Mesothelial cell of epicardium (in vitro differentiated cells): ENCODE results near the gene LRRC45. TPM values are rescaled to one million over a fixed set of nuclear protein-coding genes. Genes with fewer than 3 reads are reported as not detected.

Experiments
- DNase-seq, 2 experiments: peaks; one replicate each; pipeline ENCODE4 v3.0.0; 2021; ENCODE audit warnings: low spot score in 2 of 2; ENCODE audit not compliant: unreplicated experiment in 2 of 2
- H3K27ac Mint-ChIP-seq: 2 replicates; pipeline ENCODE4 v1.8.0; 2021; ENCODE audit warnings: mixed read lengths
- H3K27me3 Mint-ChIP-seq: 2 replicates; pipeline ENCODE4 v1.8.0; 2021; ENCODE audit warnings: low read depth, mixed read lengths
- H3K36me3 Mint-ChIP-seq: 2 replicates; pipeline ENCODE4 v1.8.0; 2021; ENCODE audit warnings: mixed read lengths
- H3K4me1 Mint-ChIP-seq: 2 replicates; pipeline ENCODE4 v1.8.0; 2021; ENCODE audit warnings: mixed read lengths
- H3K4me3 Mint-ChIP-seq: 2 replicates; pipeline ENCODE4 v1.8.0; 2021; ENCODE audit warnings: mild to moderate bottlenecking, moderate library complexity, mixed read lengths
- H3K9me3 Mint-ChIP-seq: 2 replicates; pipeline ENCODE4 v1.8.0; 2021; ENCODE audit warnings: mixed read lengths
- total RNA-seq: library from RNA; stranded (reverse); gene quantifications from 3 replicates; pipeline ENCODE4 v1.2.1, GENCODE V29; 2021
- TF ChIP-seq, protein P1 (sequence below): fragments of 200-600 bp; sonication (generic); IDR thresholded peaks from one replicate; pipeline ENCODE4 v1.5.0; 2021; ENCODE audit warnings: antibody characterized with exemption; ENCODE audit not compliant: unreplicated experiment

LRRC45 gene
- total RNA-seq, 1 donor from 2014 or later, result 16.9 TPM

DNA sequence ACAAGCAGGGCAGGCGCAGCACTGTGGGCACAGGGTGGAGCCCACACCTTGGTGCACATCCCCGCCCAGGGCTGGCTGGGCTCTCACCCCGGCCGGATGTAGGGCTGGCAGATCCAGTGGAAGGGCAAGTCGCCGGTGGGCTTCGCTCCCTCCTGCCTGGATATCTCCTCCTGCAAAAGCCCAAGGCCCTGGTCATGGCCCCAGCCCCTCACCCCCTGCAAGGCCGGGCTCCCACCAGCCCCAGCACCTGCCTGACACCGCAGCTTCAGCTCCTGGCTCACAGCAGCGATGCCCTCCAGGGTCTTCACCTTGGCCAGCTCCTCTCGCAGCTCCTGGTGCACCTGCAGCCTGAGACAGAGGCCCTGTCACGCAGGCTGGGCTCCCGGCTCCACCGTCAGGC lies 37.5 kb downstream of the LRRC45 start:
- H3K4me3 Mint-ChIP-seq, result no peak overlapping the region
- no peak for DNase-seq
- TF ChIP-seq, protein P1, sequence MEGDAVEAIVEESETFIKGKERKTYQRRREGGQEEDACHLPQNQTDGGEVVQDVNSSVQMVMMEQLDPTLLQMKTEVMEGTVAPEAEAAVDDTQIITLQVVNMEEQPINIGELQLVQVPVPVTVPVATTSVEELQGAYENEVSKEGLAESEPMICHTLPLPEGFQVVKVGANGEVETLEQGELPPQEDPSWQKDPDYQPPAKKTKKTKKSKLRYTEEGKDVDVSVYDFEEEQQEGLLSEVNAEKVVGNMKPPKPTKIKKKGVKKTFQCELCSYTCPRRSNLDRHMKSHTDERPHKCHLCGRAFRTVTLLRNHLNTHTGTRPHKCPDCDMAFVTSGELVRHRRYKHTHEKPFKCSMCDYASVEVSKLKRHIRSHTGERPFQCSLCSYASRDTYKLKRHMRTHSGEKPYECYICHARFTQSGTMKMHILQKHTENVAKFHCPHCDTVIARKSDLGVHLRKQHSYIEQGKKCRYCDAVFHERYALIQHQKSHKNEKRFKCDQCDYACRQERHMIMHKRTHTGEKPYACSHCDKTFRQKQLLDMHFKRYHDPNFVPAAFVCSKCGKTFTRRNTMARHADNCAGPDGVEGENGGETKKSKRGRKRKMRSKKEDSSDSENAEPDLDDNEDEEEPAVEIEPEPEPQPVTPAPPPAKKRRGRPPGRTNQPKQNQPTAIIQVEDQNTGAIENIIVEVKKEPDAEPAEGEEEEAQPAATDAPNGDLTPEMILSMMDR, result no peak
- H3K27me3 Mint-ChIP-seq, result no peaks in the 10 kb centered on the region
- H3K9me3 Mint-ChIP-seq, result no peaks in the 10 kb centered on the region
- H3K27ac Mint-ChIP-seq, result no peak overlapping the region
- H3K4me1 Mint-ChIP-seq, result no peaks in the 10 kb centered on the region
- peaks cover 5% of the 10 kb centered on the region for H3K36me3 Mint-ChIP-seq

DNA sequence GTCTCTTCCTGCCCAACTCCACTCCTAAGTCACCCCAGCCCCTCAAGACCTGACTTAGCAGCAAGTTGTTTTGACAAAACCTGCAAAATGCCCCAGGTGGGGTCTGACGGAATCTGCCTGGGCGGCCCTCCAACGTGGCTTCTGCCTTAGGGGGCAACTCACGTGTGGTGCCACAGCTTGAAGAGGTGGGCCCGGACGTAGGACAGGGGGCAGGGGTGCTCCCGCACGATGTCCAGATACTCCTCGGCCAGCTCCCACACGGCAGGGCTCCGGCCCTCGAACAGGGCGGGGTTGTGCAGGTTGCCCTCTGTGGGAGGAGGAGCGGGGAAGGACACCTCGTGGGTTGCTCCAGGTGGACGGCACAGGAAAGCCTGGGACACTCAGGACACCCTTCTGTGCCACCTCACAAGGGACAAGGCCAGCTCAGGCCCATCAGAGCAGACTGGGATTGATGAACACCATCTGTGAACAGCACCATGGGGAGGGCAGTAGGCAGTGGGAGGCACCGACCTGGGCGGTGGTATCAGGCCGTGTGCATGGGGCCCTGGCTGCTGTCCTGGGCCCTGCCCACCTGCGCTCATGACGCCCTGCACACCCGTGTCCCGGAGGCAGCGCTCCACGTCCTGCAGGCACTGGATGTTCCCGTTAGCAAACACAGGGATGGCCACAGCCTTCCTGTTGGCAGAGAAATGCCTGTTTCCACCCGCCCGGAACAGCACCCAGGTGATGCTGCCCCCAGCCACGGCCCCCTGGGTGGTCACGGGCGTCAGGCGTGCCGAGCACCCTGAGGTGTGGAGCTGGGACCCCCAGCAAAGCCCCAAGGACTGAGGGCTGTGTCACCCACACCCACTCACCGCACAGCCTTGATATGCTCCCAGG lies 38.2 kb downstream of the LRRC45 start:
- Mint-ChIP-seq H3K27me3 (no peaks in the 10 kb centered on the region), H3K4me3 (no peak overlapping the region), H3K36me3 (peaks cover 5% of the 10 kb centered on the region), H3K9me3 (no peaks in the 10 kb centered on the region), H3K4me1 (no peaks in the 10 kb centered on the region), H3K27ac (no peak overlapping the region)
- TF ChIP-seq, protein P1, result no peak
- no peak for DNase-seq

DNA sequence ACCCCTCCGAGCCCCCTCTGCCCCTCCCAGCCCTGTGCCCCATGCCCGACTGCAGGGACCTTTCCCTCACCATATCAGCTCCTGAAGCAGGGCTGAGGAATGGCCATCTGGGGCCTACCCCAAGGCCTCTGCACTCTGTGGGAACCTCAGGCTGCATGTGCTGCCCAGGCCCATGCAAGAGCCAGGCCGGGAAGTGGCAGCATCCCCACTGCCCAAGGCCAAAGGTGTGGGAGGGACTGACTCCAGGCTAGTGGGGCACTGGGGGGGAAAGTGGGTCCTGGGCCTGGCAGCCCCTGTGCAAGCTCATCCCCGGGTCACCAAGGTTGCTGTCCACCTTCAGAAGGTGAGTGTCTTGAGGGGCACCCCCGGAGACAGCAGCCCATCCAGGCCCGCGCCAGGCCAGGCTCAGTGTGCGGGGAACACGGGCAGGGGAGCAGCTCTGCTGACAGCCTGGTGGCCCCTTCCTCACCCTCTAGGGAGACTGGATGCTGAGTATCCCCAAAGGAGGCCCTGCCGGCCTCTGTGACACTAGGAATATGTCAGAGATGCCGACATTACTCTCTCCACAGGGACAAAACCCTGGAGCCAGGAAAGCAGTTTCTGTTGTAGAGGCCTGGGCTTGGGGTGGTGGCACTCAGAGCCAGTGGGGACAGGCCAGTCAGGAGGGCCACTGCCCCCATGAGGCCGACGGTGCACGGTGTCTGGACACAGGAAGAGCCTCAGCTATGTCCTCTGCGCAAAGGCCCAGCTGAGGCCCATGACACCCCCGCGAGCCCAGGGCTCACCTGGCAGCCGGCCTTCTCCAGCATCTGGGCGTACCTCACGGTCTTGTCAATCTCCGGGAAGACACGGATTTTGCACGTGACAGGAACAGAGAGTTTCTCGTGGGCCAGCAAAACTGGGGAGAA lies 39.2 kb downstream of the LRRC45 start:
- Mint-ChIP-seq H3K4me3 (peak overlapping the region; percentile 8), H3K4me1 (no peaks in the 10 kb centered on the region), H3K27me3 (no peaks in the 10 kb centered on the region)

DNA sequence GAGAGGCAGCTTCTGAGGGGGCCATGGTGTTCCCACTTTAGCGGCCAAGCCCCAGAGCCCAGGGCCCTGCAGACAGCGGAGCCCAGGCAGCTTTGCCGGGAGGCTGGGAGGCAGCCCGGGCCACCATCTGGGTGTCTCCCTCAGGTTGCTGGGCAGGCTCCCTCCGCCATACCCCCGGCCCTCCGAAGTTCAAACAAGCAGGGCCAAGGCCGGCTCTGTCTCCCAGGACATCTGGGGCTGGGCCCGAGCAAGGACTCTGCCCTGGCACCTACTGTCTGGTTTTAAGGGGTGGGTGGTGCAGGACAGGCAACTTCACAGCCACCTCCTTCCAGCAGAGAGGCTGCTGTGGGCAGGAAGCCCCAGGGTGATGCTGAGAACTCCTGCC lies 39.9 kb downstream of the LRRC45 start:
- peaks cover 4% of the 10 kb centered on the region for H3K36me3 Mint-ChIP-seq
- no peaks in the 10 kb centered on the region for H3K4me1 Mint-ChIP-seq
- no peak for DNase-seq
- H3K27me3 Mint-ChIP-seq, result no peaks in the 10 kb centered on the region
- no peaks in the 10 kb centered on the region for H3K9me3 Mint-ChIP-seq
- no peak overlapping the region for H3K4me3 Mint-ChIP-seq
- no peak overlapping the region for H3K27ac Mint-ChIP-seq
- TF ChIP-seq, protein P1, result no peak

More for the DNA sequence above, 39.2 kb downstream of the LRRC45 start:
- no peaks in the 10 kb centered on the region for H3K9me3 Mint-ChIP-seq
- H3K36me3 Mint-ChIP-seq, result peaks cover 5% of the 10 kb centered on the region
- TF ChIP-seq, protein P1, result no peak
- no peak for DNase-seq
- no peak overlapping the region for H3K27ac Mint-ChIP-seq

DNA sequence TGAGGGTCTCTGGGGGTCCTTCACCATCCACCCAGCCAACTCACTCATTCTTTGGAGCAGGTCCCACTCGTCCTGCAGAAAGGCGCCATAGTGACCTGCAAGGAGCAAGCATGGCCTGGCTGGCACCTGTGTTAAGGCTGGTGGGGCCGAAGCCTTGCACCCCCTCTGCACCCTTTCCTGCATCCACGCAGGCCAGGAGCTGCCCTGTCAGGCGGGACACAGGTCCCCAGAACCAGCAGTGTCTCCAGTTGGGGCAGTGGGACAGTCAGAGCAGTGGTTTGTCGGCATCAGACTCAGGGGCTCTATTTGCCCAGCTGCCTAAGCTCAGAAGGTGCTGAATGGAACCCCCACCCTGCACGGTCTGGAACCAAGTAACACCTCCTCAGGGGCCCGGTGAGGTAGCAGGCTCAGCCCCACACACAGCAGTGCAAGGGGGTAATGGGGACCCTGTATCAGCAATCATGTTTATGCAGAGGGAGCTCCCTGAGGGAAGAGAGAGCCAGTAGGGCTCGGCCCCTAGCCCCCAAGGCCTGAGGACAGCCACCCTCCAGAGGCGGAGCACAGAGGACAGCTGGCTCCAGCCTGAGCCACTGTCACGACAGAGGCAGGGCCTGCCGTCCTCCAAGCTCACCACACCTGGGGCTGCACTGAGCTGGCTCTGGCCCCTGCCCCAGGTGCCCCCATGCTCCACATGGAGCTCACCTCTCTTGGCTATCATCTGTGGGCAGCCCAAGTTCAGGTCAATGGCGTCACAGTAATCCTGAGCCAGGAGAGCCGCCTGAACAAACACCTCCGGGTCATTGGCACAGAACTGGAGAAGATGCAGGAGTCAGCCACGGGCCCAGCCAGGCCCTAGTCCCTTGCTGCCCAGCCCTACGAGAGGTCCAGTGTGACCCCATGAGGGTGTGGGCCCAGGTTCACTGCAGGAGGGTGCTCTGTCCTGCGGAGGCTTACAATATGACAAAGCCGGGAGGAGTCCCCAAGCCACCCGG lies 40.6 kb downstream of the LRRC45 start:
- Mint-ChIP-seq H3K27me3 (no peaks in the 10 kb centered on the region), H3K9me3 (no peaks in the 10 kb centered on the region)
- TF ChIP-seq, protein P1, result no peak

More for the DNA sequence above, 40.6 kb downstream of the LRRC45 start:
- H3K4me3 Mint-ChIP-seq, result peak overlapping the region; percentile 64
- no peak for DNase-seq
- no peaks in the 10 kb centered on the region for H3K4me1 Mint-ChIP-seq
- H3K27ac Mint-ChIP-seq, result no peak overlapping the region
- peaks cover 4% of the 10 kb centered on the region for H3K36me3 Mint-ChIP-seq
